Ascending aorta (tissue), 2 donors: ENCODE results near the gene LRIG1. TPM values are rescaled to one million over a fixed set of nuclear protein-coding genes. Genes with fewer than 3 reads are reported as not detected.
A peak's percentile ranks its signal among the peaks of the same experiment; 100 is the strongest.

Experiments
- DNase-seq, 2 donors: peaks; one replicate each; pipeline ENCODE4 v3.0.0-alpha.2; 2019; ENCODE audit warnings: low spot score in 2 of 2
- H3K27ac ChIP-seq, 2 donors: fragments of 200-600 bp; sonication (generic); one replicate each; pipeline ENCODE4 v1.5.1; 2016 to 2017; ENCODE audit warnings: mild to moderate bottlenecking in 1 of 2
- H3K27me3 ChIP-seq: fragments of 200-600 bp; sonication (generic); one replicate; pipeline ENCODE4 v1.5.1; 2017
- H3K36me3 ChIP-seq, 2 donors: fragments of 200-600 bp; sonication (generic); one replicate each; pipeline ENCODE4 v1.5.1; 2016
- H3K4me1 ChIP-seq, 2 donors: fragments of 200-600 bp; sonication (generic); one replicate each; pipeline ENCODE4 v1.5.1; 2016 to 2017; ENCODE audit warnings: mild to moderate bottlenecking in 1 of 2
- H3K4me3 ChIP-seq, 2 donors: fragments of 200-600 bp; sonication (generic); one replicate each; pipeline ENCODE4 v1.5.1; 2016 to 2017; ENCODE audit warnings: mild to moderate bottlenecking in 1 of 2
- H3K9me3 ChIP-seq, 2 donors: fragments of 200-600 bp; sonication (generic); one replicate each; pipeline ENCODE4 v1.5.1; 2016
- intact Hi-C: fragments of 100-400 bp; cut with DNase I; formaldehyde crosslinking; loops from one replicate; pipeline ENCODE4 v1.15.1; 2023
- total RNA-seq: library from RNA; depleted of rRNA; stranded (reverse); fragments of >200 nt; gene quantifications from one replicate; pipeline ENCODE4 v1.1.0, GENCODE V29; 2016
- TF ChIP-seq, protein P1 (sequence below), 3 experiments: fragments of 200-600 bp in 2 of 3; fragments of 450-650 bp in 1 of 3; sonication (generic) in 2 of 3; IDR thresholded peaks; one replicate each; pipeline ENCODE4 v1.5.1; 2016 to 2019; ENCODE audit warnings: antibody characterized with exemption in 3 of 3, mild to moderate bottlenecking in 1 of 3, moderate library complexity in 1 of 3

Gene LRIG1
- total RNA-seq, 1 donor from 2014 or later, result 62.3 TPM

- Histone ChIP-seq H3K4me3 (peak overlapping the region; percentile 2 to 34), H3K9me3 (no peaks in the 10 kb centered on the region), H3K36me3 (no peaks in the 10 kb centered on the region), H3K27ac (peak overlapping the region; percentile 50 to 59), H3K27me3 (no peaks in the 10 kb centered on the region), H3K4me1 (peaks cover 14 to 59% of the 10 kb centered on the region in 2 donors)
- TF ChIP-seq, protein P1, sequence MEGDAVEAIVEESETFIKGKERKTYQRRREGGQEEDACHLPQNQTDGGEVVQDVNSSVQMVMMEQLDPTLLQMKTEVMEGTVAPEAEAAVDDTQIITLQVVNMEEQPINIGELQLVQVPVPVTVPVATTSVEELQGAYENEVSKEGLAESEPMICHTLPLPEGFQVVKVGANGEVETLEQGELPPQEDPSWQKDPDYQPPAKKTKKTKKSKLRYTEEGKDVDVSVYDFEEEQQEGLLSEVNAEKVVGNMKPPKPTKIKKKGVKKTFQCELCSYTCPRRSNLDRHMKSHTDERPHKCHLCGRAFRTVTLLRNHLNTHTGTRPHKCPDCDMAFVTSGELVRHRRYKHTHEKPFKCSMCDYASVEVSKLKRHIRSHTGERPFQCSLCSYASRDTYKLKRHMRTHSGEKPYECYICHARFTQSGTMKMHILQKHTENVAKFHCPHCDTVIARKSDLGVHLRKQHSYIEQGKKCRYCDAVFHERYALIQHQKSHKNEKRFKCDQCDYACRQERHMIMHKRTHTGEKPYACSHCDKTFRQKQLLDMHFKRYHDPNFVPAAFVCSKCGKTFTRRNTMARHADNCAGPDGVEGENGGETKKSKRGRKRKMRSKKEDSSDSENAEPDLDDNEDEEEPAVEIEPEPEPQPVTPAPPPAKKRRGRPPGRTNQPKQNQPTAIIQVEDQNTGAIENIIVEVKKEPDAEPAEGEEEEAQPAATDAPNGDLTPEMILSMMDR (IDR thresholded peaks at IDR 0.05), result no peak
- peak in 1 of 2 donors; percentile 47 for DNase-seq
- intact Hi-C loops, result no loop called here
Observed at GRCh38 chr3:66473181-66473580, 27.6 kb downstream of the LRIG1 start.

- H3K36me3 ChIP-seq, result no peaks in the 10 kb centered on the region
- no peaks in the 10 kb centered on the region for H3K9me3 ChIP-seq
- intact Hi-C loops, result no loop called here
- peak overlapping the region; percentile 50 to 59 for H3K27ac ChIP-seq
- TF ChIP-seq, protein P1 (IDR thresholded peaks at IDR 0.05), result no peak
- H3K4me3 ChIP-seq, result peak overlapping the region in 1 of 2 donors; percentile 34
- DNase-seq, result peak in 1 of 2 donors; percentile 61
- no peaks in the 10 kb centered on the region for H3K27me3 ChIP-seq
- peaks cover 18 to 62% of the 10 kb centered on the region in 2 donors for H3K4me1 ChIP-seq
Observed at GRCh38 chr3:66472313-66473134, 28.3 kb downstream of the LRIG1 start.

- Histone ChIP-seq H3K36me3 (no peaks in the 10 kb centered on the region), H3K9me3 (no peaks in the 10 kb centered on the region), H3K4me3 (no peak overlapping the region), H3K27me3 (no peaks in the 10 kb centered on the region), H3K27ac (no peak overlapping the region), H3K4me1 (peaks cover 18 to 51% of the 10 kb centered on the region in 2 donors)
- no peak for DNase-seq
- intact Hi-C loops, result no loop called here
- TF ChIP-seq, protein P1 (IDR thresholded peaks at IDR 0.05), result no peak
Observed at GRCh38 chr3:66470956-66471686, 29.7 kb downstream of the LRIG1 start.

DNA sequence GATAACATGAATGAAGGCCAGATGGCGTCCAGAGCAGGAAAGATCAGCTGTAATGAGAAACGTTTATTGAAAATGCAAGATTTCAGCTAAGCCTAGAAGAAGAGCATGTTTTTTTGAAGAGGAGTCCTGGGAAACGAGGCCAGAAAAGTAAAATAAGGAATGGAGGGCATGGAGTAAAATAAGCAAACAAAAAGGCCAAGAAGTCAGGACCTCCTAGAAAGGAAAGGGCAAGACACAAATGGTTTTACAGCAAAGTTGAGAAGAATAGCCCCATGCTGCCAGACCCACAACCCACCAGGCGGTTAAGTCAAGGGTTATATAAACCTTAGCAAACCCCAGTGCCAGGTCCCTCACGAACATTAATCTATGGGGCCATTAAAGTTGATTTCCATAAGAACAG lies 30.5 kb downstream of the LRIG1 start:
- Histone ChIP-seq H3K36me3 (no peaks in the 10 kb centered on the region), H3K4me1 (peaks cover 15 to 43% of the 10 kb centered on the region in 2 donors), H3K27ac (no peak overlapping the region), H3K4me3 (no peak overlapping the region), H3K9me3 (no peaks in the 10 kb centered on the region), H3K27me3 (no peaks in the 10 kb centered on the region)
- intact Hi-C loops, result no loop called here
- TF ChIP-seq, protein P1 (IDR thresholded peaks at IDR 0.05), result no peak
- no peak for DNase-seq

- H3K9me3 ChIP-seq, result no peaks in the 10 kb centered on the region
- H3K4me3 ChIP-seq, result no peak overlapping the region
- peaks cover 8 to 33% of the 10 kb centered on the region in 2 donors for H3K4me1 ChIP-seq
- H3K27me3 ChIP-seq, result no peaks in the 10 kb centered on the region
- no peak for DNase-seq
- intact Hi-C loops, result loop anchor here (2.0 kb wide), 1 partner anchor 14 kb away; no protein-coding TSS in a partner anchor
- peak overlapping the region; percentile 2 to 31 for H3K27ac ChIP-seq
- no peaks in the 10 kb centered on the region for H3K36me3 ChIP-seq
- TF ChIP-seq, protein P1 (IDR thresholded peaks at IDR 0.05), result no peak
Observed at GRCh38 chr3:66469220-66469640, 31.6 kb downstream of the LRIG1 start.
